OCI-M1 (cell line): ENCODE data around the gene GPA33.
A peak's percentile ranks its signal among the peaks of the same experiment; 100 is the strongest.

ENCODE experiments used
- DNase-seq: peaks from one replicate; lab custom pipeline; 2025; lab: John Stamatoyannopoulos, UW

GPA33 gene

DNA sequence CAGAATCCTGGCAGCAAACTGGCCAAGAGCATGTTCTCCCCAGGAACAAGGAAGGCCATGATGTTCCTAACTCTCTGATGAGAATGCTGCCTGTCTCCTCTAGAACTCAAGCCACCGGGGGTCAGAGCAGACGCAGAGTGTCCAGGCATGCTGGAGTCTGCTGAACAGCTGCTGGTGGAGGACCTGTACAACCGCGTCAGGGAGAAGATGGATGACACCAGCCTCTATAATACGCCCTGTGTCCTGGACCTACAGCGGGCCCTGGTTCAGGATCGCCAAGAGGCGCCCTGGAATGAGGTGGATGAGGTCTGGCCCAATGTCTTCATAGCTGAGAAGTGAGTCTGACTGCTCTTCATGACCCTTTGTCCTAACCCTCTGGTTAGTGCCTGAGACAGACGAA lies 27.0 kb upstream of the GPA33 start:
- no peak for DNase-seq

DNA sequence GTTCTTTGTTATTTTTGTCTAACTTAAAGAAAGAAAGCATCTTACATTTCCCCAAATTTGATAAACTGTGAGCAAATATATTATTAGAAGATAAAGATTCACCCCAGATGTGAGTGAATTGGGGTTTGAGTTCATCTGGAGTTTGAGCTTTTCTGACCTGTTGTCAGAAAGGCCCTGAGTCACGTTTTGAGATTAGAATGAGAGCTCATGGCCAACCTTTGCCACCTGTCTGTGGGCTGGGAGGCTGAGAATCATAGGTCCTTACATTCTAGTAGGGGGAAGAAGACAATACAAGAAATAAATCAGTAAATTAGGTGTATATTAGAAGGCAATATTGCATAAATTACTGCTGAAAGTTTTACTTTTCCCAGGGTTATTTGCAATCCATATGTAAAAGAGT lies 26.0 kb upstream of the GPA33 start:
- no peak for DNase-seq

DNA sequence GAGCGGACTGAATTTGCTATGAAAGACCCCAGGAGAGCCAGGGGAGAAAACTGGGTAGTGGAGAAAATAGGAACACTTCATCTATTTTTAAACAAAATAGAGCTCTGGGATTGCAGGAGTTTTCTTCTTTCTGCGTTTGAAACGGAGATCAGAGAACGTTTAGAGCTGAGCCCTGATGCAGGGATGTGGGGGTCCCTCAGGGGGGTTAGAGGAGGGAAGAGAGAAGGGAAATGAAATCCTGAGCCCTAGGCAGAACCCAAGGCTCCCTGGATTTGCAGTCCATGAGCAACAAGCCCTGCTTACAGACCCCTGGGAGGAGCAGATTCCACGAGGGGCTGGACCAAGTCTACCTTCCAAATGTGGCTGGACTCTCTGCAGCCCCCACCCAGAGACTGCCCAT lies 25.5 kb upstream of the GPA33 start:
- no peak for DNase-seq

DNA sequence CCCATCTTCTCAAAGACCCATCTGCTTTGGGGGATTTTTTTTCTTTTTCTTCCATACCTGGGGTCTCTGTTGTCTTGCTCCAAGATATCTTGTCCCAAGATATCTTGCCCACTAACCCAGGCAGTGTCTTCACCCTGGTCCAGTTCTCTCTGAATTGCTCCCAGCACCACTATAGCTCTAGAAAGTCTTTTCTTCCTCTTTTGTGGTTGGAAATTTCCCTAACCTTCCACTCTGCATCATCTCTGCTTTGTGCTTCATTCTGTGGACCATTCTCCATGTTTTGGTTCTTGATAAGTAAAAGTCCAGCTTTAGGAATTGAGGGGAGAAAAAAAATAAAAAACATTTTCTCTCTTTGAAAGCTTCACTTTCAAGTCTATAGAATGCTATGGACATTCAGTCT lies 24.5 kb upstream of the GPA33 start:
- no peak for DNase-seq

DNA sequence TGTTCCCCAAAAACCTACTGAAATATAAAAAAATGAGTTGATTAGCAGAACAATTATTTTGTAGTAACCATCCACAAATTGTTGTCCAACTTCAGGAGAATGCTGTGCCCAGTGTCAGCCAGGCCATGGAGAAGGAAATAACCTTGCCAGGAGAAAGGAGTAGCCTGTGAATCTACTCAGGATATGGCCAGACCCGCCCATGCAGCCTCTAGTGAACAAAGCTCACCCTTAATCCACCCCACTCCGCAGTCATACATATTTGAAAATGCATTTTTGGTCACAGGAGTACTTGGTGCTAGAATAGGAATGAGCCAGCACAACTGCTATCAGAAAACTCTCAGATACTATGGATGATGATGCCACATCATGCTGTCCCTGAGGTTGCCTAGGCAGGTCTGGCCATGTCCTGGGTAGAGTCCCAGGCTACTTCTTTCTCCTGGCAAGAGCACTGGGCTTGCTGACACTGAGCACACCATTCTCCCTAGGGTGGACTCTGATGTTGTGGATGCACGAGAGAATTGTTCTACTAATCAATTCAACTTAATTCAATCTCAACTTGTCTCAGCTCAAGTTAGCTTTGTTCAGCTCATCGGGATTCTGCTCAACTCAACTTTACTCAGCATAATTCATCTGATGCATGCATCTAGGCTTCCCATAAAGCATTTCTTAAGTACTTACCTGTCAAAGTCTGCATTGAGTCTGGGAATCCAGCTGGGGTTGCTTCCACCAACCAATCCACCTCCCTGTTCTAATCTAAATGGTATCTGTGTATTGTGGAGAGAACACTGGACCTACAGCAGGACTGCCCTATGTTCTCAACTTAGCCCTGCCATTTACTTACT lies 21.9 kb upstream of the GPA33 start:
- no peak for DNase-seq

DNA sequence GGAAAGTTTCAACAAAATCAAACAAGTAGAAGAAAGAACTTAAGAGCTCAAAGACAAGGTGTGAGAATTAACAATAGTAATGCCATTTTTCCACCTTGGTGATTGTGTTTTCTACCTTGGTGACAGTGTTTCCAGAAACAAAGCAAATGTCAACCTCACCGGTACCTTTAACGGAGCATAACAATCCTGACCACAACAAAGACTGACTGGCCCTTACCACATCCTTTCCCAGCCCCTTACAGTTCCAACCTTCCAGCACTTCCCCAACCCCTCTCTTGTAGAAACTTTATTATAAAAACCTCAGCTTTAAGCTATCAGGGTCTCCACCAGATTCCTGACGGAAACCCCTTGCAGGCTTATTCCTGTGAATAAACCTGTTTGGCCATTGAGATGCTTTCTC lies 20.4 kb upstream of the GPA33 start:
- no peak for DNase-seq

DNA sequence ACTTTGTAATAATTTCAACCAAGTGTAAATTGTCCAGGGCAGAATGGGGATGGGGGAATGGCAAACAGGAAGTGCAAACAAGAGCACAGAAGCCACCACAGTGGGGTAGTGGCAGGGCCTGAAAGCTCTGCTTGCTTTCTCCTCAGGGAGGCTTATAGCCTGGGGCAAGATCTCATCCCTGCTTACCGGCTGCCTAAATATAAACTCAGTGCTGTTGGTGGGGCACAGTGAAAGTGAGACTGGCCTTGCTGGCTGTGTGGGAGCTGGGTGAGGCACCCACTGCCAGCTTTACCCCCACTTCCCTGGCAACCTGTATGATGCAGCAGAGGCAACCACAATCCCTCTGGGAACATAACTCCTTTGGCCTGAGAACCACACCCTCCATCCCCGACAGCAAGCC lies 18.9 kb upstream of the GPA33 start:
- DNase-seq, result no peak

DNA sequence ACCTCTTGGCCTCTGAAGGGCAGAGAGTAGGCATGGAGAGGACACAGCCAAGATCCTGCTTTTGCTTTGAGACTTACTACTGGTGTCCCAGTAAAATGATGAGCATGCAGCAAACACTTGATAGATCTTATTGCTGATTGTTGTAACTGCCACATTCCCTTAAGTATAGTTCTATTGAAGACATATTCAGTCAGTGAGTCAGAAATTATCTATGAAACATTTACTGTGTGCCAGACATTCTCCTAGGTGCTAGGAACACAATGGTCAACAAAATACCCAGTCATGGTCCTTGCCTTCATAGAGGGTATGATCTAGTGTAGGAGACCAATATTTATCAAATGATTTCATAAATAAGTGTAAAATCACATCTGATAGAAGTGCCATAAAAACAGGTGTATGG lies 17.3 kb upstream of the GPA33 start:
- no peak for DNase-seq

DNA sequence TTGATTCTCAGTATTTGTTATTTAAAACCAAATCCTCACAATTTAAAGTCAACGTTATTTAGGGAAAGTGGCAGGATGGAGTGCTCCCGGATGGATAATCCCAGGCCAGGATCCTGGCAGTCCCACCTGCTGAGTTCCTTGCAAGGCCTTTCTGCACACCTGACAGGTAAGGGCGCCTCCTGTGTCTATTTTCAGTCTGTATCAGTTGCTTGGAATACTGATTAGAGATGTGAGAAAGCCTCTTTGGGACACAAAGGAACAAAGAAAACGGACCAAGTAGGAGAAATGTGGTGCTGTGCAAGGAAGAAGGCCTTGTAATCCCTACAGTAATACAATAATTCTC lies 15.9 kb upstream of the GPA33 start:
- DNase-seq, result no peak

DNA sequence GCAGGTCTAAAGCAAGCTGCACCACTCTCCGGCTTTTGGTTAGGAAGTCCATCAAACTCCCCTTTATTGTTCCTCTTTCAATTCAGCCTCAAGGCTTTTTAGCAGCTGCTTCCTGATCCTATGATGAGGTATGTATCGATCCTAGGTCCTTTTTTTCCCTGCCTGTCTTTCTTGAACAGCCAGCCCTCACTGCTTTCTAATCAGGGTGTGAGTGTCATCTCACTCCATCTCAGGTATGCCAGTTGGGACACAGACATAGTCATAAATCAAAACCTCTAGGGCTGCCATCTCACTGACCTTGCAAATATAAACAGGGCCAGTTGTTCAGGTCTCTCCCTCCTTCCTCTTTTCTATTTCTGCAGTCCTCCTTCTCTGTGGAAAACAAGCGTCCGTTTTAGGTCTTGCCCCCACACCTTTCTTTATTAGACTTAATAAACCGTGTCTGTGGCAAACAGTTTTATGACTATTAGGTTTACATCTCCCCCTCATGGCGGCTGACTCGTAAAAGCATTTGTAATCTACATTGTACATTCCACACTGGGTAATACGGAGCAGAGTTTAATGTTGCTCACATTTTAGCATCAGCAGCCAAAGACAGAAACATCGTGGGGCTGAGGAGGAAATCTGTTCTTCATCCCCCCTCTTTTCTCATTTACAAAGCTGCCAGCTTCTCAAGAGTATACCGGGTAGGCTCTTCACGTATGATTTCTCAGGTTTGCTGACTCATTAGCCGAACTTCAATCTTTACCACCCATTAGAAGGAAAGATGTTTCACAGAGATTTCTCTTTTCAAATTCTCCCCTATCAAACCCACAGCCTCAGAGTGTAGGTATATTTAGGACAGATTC lies 15.3 kb upstream of the GPA33 start:
- peak; percentile 11 for DNase-seq

DNA sequence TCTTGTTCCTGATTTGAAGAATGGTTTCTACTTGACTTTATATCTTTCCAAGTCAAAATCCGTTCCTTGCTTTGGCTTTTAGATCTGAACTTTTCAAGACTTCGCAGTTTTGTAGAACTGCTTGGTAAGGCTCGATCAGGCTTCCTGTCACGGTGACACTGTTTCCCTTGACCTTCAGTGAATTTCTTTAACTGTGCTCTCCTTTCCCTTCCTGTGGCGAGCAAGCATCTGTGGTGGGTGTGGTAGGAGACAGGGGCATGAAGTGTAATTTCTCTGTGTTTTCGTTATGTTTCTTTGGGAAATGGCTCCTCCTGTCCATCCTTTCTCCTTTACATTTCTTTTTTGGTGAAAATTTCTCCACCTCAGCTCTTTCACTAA lies 14.1 kb upstream of the GPA33 start:
- no peak for DNase-seq

DNA sequence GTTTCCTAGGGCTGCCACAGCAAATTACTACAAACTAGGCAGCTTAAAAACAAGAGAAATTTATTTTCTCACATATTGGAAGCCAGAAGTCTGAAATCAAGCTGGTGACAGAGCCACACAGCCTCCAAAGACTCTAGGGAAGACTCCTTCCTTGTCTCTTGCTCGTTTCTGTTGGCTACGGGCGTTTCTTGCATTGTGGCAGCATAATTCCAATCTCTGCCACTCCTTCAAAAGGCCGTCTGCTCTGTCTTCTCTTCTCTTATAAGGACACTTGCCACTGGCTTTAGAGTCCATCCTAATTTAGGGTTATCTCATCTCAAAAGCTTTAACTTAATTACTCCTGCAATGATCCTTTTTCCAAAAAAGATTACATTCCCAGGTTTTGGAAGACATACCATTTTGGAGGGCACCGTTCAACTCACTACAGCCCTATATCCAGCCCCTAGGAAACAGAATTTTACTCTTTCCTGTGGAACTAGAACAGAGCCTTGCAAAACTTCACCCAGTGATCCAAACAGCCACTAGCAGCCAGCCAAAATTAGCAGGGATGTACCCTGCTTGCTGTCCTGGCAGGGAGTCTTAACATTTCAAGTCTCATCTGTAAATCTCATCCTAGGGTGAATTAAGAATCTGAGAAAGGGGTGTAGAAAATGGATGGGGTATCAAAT lies 12.9 kb upstream of the GPA33 start:
- DNase-seq, result no peak

DNA sequence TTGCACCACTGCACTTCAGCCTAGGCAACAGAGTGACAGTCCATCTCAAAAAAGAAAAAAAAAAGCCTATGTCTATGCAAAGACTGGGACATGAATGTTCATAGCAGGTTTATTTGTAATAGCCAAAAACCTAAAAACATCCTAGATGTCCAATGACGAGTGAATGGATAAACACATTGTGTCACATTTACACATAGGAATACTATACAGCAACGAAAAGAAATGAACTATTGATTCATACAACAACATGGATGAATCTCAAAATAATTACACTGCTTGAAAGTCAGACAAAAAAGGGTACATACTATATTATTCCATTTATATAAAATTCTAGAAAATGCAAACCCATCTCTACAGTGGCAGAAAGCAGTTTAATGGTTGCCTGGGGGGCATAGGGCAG lies 11.6 kb upstream of the GPA33 start:
- DNase-seq, result no peak

DNA sequence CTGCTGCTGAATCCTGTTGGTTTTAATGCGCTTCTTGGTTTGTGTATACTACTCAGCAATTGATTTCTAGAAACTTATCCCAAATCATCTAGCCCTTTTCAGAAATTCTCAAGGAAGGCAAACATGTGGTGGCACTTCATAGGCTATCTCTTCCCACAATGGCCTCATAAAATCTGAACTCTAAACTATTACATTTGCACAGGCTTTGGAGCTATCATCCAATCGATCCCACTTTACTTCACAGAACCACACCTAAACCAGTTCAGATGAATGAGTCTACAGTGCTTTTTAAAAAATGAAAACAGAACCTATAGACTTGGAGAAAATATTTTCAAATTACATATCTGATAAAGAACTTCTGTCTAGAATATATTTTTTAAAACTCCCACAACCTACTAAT lies 10.6 kb upstream of the GPA33 start:
- no peak for DNase-seq

DNA sequence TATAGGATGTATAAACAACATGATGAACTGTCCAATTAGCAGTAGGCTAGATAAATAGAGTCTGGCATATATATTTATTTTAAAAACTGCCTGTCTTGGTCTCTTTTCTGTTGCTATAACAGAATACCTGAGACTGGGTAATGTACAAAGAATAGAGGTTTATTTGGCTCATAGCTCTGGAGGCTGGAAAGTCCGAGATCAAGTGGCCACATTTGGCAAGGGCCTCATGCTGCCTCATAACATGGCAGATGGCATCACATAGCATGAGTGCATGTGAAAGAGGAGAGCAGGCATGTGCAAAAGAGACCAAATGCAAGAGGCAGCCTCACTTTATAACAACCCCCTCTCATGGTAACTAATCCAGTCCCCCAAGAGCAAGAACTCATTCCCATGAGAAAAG lies 9.7 kb upstream of the GPA33 start:
- no peak for DNase-seq

DNA sequence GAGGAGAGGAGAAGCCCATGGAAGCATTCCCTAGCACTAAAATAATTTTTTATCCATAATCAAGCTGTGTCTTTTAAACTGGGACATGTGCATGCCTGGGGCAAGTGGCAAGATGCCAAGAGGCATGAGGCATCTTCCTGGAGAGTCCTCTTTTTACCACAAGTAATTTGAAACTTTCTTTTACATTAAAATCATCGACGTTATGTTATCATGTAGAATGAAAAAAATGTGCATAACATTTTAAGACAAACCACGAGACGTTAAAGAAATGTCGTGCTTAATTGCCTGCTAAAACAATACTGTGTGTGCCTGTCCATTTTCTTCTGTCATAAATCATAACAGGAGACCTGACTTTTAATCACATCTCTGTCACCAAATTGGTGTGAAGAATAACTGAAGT lies 5.2 kb upstream of the GPA33 start:
- no peak for DNase-seq

DNA sequence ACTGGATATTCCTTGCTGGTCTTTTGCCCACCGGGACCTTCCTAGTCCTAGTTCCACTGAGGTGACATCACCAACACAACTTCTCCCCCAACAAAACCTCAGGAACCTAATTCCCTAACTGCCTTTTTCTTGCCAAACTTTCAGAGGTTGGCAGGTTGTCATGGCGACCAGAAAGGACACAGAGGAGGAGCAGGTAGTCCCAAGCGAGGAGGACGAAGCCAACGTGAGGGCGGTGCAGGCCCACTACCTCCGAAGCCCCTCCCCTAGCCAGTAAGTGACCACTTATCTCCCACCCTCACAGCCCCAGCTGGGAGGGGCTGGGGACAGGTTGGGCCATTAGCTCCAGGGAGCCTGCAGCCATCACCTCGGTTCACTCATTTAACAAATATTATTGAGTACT lies 4.5 kb upstream of the GPA33 start:
- no peak for DNase-seq

DNA sequence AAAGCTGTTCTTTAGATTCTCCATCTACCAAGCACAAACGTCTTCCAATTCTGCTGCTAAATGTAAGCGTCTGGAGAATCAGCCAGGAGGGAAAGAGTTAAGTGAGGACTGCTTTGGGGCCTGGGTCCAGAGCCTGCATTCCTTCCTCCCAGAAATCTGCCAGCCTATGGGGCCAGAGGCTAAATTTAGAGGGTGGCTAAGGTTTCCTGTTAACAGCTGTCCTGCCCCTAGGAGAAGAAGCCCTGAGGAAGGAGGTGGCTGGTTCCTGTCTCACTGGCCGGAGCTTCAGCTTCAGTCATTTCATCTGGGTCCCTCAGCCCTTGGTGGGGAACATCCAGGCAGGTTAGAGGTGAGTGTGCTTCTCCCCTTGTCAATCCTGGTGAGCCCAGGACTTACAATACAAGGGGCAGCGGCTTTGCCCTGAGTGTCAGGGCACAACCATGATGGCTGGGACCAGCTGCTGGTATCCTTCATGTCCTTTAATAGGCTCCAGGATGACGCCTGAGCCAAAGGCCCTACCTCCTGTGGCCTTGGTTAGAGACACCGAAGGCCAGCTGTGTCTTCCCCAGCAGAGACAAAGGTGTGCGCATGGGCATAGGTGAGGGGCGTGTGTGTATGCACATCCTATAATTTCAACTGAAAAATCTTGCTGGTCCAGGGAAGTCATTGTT lies 3.8 kb upstream of the GPA33 start, which contains the start of gene STYXL2:
TSS of gene STYXL2 (plus strand) at position 230 of the 671 bp plus-strand sequence. CDS start 775 bp downstream, outside the sequence.
- no peak for DNase-seq

DNA sequence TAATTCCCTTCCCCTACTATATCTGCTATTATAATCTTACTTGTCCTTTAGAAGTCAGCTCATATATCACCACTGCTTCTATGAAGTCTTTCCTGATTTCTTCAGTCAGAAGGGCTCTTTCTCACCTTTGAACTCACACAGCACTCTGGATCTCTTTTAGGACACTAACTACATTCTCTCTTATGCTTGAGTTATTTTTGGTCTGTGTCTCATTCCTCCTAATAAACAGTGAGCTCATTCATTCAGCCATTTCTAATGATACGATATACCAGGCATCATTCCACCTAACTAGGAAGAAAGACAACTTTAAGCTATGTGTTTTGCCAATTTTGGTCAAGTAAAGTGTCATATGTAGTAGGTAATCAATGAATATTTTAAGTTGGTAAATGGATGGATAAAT lies 2.5 kb upstream of the GPA33 start:
- DNase-seq, result no peak

DNA sequence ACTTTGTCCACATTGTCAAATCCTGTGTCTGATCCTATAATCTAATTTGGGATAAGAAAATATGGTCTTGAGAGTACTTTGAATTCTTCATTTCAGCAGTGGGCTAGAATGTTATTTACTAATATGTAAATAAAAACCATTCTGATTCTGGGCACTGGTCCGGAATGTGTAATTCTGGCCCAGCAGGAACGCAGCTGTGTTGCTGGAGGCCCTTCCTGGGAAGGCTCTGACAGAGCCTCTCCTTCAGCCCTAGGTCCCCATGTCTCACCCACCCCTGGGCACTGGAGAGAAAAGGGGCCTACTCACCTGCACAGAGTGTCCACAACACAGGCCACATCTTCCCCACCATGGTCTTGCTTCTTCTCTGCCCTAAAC lies 251 bp downstream of the GPA33 start:
- no peak for DNase-seq

DNA sequence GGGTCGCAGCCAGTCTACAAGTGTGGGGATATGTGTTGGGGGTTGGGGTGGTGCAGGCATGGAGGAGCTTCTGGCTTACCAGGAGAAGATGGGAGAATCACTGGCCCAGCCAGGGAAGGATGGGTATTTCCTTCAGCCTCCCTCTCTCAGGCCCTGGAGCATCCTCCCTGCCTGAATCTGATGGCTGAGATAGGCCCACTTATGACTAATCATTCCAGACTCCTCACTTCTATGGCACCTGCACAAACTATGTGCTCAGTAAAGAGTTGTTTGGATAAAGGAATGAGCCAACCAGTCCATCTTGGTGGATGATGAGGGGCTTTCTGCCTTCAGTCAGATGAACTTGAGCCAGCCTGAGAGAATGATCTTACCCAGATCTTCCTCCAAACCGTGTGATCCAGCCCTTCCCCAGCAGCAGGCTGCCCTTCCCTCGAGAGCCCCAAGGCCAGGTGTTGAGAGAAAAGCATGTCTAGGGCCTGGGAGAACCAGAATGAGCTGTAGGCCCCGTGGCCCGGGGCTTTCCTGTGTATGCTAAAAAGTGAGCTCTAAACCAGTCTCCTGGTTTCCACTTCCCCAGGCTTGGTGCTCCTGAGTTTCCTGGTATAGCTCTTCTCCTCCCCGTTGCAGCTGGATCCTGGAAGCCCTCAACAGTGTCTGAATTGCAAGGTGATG lies 1.3 kb downstream of the GPA33 start:
- no peak for DNase-seq

DNA sequence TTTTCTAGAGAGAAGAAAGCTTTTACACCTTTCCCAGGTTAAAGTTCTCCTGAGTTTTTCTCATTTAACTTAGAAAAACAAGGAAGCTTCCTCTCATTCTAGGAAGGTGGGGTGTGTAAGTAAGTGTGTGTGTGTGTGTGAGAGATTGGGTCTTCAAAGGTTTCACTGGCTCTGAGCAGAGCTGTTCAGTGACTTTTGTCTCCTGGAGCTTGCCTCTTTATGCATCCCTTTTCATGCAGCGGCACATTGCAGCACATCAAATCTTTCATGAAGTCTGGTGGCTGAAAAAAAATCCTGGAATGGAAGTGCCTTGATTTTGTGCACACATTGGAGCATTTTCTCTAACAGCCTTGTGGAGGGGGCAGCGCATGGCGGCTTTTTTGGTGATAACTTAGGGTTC lies 3.4 kb downstream of the GPA33 start:
- no peak for DNase-seq
